Keratinocyte (primary cell): ENCODE data around the gene ADGRV1. TPM values are rescaled to one million over a fixed set of nuclear protein-coding genes. Genes with fewer than 3 reads are reported as not detected.

Source experiments
- DNase-seq: peaks from one replicate; pipeline ENCODE4 v3.0.0-alpha.2; 2011; ENCODE audit warnings: low read depth, missing footprints, low spot score
- FAIRE-seq: peaks from 2 replicates; lab custom pipeline; 2011; peaks lifted over from hg19 to GRCh38; lab: Jason Lieb, UNC
- H2AFZ ChIP-seq: 2 replicates; pipeline ENCODE4 v1.6.0; 2012; ENCODE audit warnings: low read length, control low read depth, inconsistent platforms; ENCODE audit not compliant: control insufficient read depth
- H3K27ac ChIP-seq: 2 replicates; pipeline ENCODE4 v1.5.1; 2011; ENCODE audit warnings: low read length; ENCODE audit not compliant: control insufficient read depth, insufficient read depth
- H3K27me3 ChIP-seq: 3 replicates; pipeline ENCODE4 v1.6.0; 2011; ENCODE audit warnings: low read length; ENCODE audit not compliant: control insufficient read depth, insufficient read depth; ENCODE audit errors: extremely low read depth
- H3K36me3 ChIP-seq, 2 experiments: 2 replicates in 1 of 2; 3 replicates in 1 of 2; pipeline ENCODE4 v1.5.1; 2011; ENCODE audit warnings: low read length in 2 of 2, mild to moderate bottlenecking in 1 of 2; ENCODE audit not compliant: control insufficient read depth in 2 of 2, insufficient read depth in 2 of 2; ENCODE audit errors: extremely low read depth in 1 of 2
- H3K4me1 ChIP-seq: 3 replicates; pipeline ENCODE4 v1.5.1; 2011; ENCODE audit warnings: low read length; ENCODE audit not compliant: control insufficient read depth, insufficient read depth; ENCODE audit errors: extremely low read depth
- H3K4me2 ChIP-seq: 3 replicates; pipeline ENCODE4 v1.6.0; 2011; ENCODE audit warnings: low read depth, low read length; ENCODE audit not compliant: control insufficient read depth, insufficient read depth; ENCODE audit errors: extremely low read depth
- H3K4me3 ChIP-seq, 3 experiments: fragments of 200-600 bp in 1 of 3; sonication (generic) in 1 of 3; 2 replicates in 2 of 3; 3 replicates in 1 of 3; pipeline ENCODE4 v1.5.1; 2011 to 2016; ENCODE audit warnings: low read length in 3 of 3, mild to moderate bottlenecking in 3 of 3, control low read depth in 2 of 3, inconsistent platforms in 1 of 3, low read depth in 1 of 3, mixed read lengths in 1 of 3, mixed run types in 1 of 3, moderate library complexity in 1 of 3; ENCODE audit not compliant: control insufficient read depth in 2 of 3, insufficient read depth in 2 of 3; ENCODE audit errors: extremely low read depth in 1 of 3
- H3K79me2 ChIP-seq: 2 replicates; pipeline ENCODE4 v1.6.0; 2012; ENCODE audit warnings: low read length; ENCODE audit not compliant: control insufficient read depth, insufficient read depth
- H3K9ac ChIP-seq: 3 replicates; pipeline ENCODE4 v1.6.0; 2011; ENCODE audit warnings: low read length; ENCODE audit not compliant: control insufficient read depth, insufficient read depth; ENCODE audit errors: extremely low read depth
- H3K9me1 ChIP-seq: 3 replicates; pipeline ENCODE4 v1.6.0; 2011; ENCODE audit warnings: low read length; ENCODE audit not compliant: control insufficient read depth, insufficient read depth; ENCODE audit errors: extremely low read depth
- H3K9me3 ChIP-seq: 2 replicates; pipeline ENCODE4 v1.5.1; 2012; ENCODE audit warnings: low read depth, low read length; ENCODE audit not compliant: control insufficient read depth
- H4K20me1 ChIP-seq: 3 replicates; pipeline ENCODE4 v1.6.0; 2011; ENCODE audit warnings: low read length; ENCODE audit not compliant: control insufficient read depth, insufficient read depth; ENCODE audit errors: extremely low read depth
- EZH2 ChIP-seq: IDR thresholded peaks from one replicate; pipeline ENCODE4 v1.6.1; 2012; ENCODE audit warnings: inconsistent platforms, mild to moderate bottlenecking, low read length, moderate library complexity
- dilution Hi-C: fragments of 300-500 bp; cut with MboI; formaldehyde crosslinking; loops from one replicate; pipeline ENCODE4 v1.7.0; 2020; ENCODE audit warnings: low sequenced_read_pairs; ENCODE audit not compliant: extremely low pct_ligation_motif_present
- polyA plus RNA-seq, 5 experiments: library from polyadenylated mRNA; depleted of rRNA in 3 of 5; stranded (reverse) in 3 of 5; stranded (forward) in 1 of 5; unstranded in 1 of 5; fragments of >200 nt; gene quantifications; 1 replicate in 1 of 5; 2 replicates in 3 of 5; 3 replicates in 1 of 5; pipeline versions ENCODE4 v1.2.1 to v1.2.3, GENCODE V29; 2011 to 2012; ENCODE audit warnings: missing spikeins in 2 of 5, low read depth in 1 of 5, low replicate concordance in 1 of 5
- TF ChIP-seq, protein P1 (sequence below), 3 experiments: IDR thresholded peaks in 1 of 3; conservative IDR thresholded peaks in 1 of 3; optimal IDR thresholded peaks in 1 of 3; 2 replicates in 2 of 3; 3 replicates in 1 of 3; pipeline versions ENCODE3 to v1.5.1; 2011; ENCODE audit warnings: low read length in 3 of 3, mild to moderate bottlenecking in 3 of 3, moderate library complexity in 2 of 3, control low read depth in 1 of 3, inconsistent platforms in 1 of 3; ENCODE audit not compliant: insufficient read depth in 2 of 3; ENCODE audit errors: extremely low read depth in 1 of 3

ADGRV1 gene
- polyA plus RNA-seq, 1 donor (not counting 4 experiments of a cell fraction or from before 2014, with no cell fraction given), result 0.05 TPM

DNA sequence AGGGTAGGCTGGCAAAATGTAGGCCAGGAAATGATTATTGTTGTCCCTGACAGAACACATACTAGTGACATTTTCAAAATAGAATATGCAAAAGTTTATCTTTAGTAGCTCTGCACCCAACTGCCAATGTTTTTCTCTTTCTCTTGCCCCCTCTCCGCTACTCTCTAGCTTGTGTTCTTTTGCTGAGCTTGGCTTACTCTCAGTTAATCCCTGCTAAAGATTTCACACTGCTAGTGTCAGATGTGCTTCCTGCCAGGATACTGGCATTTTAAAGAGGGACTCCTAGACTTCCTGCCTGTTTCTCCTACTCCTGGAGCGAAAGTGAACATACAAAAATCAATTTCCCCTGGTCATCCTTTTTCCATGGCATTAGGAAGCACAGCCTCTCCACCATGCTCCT, 564.1 kb downstream of the ADGRV1 start:
- no peak overlapping the region for H2AFZ ChIP-seq
- H3K27me3 ChIP-seq, result no peaks in the 10 kb centered on the region
- no peak overlapping the region for H3K9ac ChIP-seq
- no peaks in the 10 kb centered on the region for H3K79me2 ChIP-seq
- no peak for FAIRE-seq
- H3K36me3 ChIP-seq, result no peaks in the 10 kb centered on the region
- DNase-seq, result no peak
- H3K4me3 ChIP-seq, result no peak overlapping the region
- H4K20me1 ChIP-seq, result no peaks in the 10 kb centered on the region
- no peaks in the 10 kb centered on the region for H3K9me3 ChIP-seq
- TF ChIP-seq EZH2, result no peak
- TF ChIP-seq, protein P1, sequence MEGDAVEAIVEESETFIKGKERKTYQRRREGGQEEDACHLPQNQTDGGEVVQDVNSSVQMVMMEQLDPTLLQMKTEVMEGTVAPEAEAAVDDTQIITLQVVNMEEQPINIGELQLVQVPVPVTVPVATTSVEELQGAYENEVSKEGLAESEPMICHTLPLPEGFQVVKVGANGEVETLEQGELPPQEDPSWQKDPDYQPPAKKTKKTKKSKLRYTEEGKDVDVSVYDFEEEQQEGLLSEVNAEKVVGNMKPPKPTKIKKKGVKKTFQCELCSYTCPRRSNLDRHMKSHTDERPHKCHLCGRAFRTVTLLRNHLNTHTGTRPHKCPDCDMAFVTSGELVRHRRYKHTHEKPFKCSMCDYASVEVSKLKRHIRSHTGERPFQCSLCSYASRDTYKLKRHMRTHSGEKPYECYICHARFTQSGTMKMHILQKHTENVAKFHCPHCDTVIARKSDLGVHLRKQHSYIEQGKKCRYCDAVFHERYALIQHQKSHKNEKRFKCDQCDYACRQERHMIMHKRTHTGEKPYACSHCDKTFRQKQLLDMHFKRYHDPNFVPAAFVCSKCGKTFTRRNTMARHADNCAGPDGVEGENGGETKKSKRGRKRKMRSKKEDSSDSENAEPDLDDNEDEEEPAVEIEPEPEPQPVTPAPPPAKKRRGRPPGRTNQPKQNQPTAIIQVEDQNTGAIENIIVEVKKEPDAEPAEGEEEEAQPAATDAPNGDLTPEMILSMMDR (optimal IDR thresholded peaks at IDR 0.05 in 1 of 3, IDR thresholded peaks at IDR 0.05 in 1 of 3, conservative IDR thresholded peaks at IDR 0.05 in 1 of 3; ENCODE audit: extremely low read depth in 1 of 3, insufficient read depth in 2 of 3, low read length in 3 of 3), result no peak
- peaks cover 3% of the 10 kb centered on the region for H3K4me1 ChIP-seq
- H3K4me2 ChIP-seq, result no peak overlapping the region
- dilution Hi-C loops, result no loop called here
- no peak overlapping the region for H3K27ac ChIP-seq
- no peaks in the 10 kb centered on the region for H3K9me1 ChIP-seq

DNA sequence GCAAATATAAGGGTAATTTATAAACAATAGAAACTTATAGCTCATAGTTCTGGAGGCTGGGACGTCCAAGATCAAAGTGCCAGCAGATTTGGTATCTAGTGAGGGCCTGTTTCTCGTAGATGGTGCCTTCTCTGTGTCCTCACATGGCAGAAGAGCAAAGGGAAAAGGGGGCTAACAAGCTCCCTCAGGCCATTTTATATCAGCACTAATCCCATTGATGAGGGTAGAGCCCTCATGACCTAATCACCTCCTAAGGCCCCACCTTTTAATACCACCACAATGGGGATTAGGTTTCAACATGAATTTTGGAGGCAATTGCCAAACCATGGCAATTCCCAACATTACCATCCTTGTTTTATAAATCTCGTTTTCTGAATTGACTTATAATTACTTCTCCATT, 564.7 kb downstream of the ADGRV1 start:
- Histone ChIP-seq H3K27ac (no peak overlapping the region), H3K4me1 (peaks cover 3% of the 10 kb centered on the region)
- FAIRE-seq, result no peak

More for the DNA sequence above, 564.7 kb downstream of the ADGRV1 start:
- no peak for TF ChIP-seq EZH2
- TF ChIP-seq, protein P1 (optimal IDR thresholded peaks at IDR 0.05 in 1 of 3, IDR thresholded peaks at IDR 0.05 in 1 of 3, conservative IDR thresholded peaks at IDR 0.05 in 1 of 3; ENCODE audit: extremely low read depth in 1 of 3, insufficient read depth in 2 of 3, low read length in 3 of 3), result no peak
- no peak for DNase-seq
- Histone ChIP-seq H3K4me3 (no peak overlapping the region), H3K79me2 (no peaks in the 10 kb centered on the region), H2AFZ (no peak overlapping the region), H3K4me2 (no peak overlapping the region), H3K9ac (no peak overlapping the region), H3K9me1 (no peaks in the 10 kb centered on the region), H3K27me3 (no peaks in the 10 kb centered on the region), H3K36me3 (no peaks in the 10 kb centered on the region), H4K20me1 (no peaks in the 10 kb centered on the region), H3K9me3 (no peaks in the 10 kb centered on the region)
- dilution Hi-C loops, result no loop called here
